Activated naive CD8-positive, alpha-beta T cell treated with anti-CD3 and anti-CD28 coated beads, Interleukin-2, amount 50 U/mL, for 24 hours (primary cell): ENCODE measurements around the gene MUC13.
"Not testable (repeated sequence)": the region's sequence is repeated elsewhere in the genome, so short reads cannot be mapped to it uniquely, and the experiment has no call there.

Source experiments
- ATAC-seq: fragments of 150-1000 bp; cut with Tn5 transposase; one replicate; pipeline ENCODE4 v1.10.0; 2021
- DNase-seq: peaks from one replicate; pipeline ENCODE4 v3.0.0; 2021
- H3K27ac Mint-ChIP-seq: one replicate; pipeline ENCODE4 v1.8.0; 2021; ENCODE audit warnings: mild to moderate bottlenecking, mixed read lengths
- H3K27me3 Mint-ChIP-seq: one replicate; pipeline ENCODE4 v1.8.0; 2021; ENCODE audit warnings: mixed read lengths
- H3K36me3 Mint-ChIP-seq: one replicate; pipeline ENCODE4 v1.8.0; 2021; ENCODE audit warnings: low read depth, mixed read lengths
- H3K4me1 Mint-ChIP-seq: one replicate; pipeline ENCODE4 v1.8.0; 2021; ENCODE audit warnings: mixed read lengths
- H3K4me3 Mint-ChIP-seq: one replicate; pipeline ENCODE4 v1.8.0; 2021; ENCODE audit warnings: mild to moderate bottlenecking, moderate library complexity, mixed read lengths
- H3K9me3 Mint-ChIP-seq: one replicate; pipeline ENCODE4 v1.8.0; 2021; ENCODE audit warnings: mixed read lengths

MUC13 gene

GRCh38 chr3:124963755-124964154 lies 29.2 kb upstream of the MUC13 start:
- ATAC-seq (no peak), DNase-seq (no peak)
- Mint-ChIP-seq H3K27ac (no peak overlapping the region), H3K4me1 (no peaks in the 10 kb centered on the region), H3K4me3 (no peak overlapping the region), H3K9me3 (no peaks in the 10 kb centered on the region), H3K36me3 (no peaks in the 10 kb centered on the region), H3K27me3 (peaks cover 2% of the 10 kb centered on the region)

- Mint-ChIP-seq H3K27me3 (peaks cover 2% of the 10 kb centered on the region), H3K4me1 (no peaks in the 10 kb centered on the region), H3K4me3 (no peak overlapping the region), H3K36me3 (no peaks in the 10 kb centered on the region), H3K9me3 (no peaks in the 10 kb centered on the region), H3K27ac (no peak overlapping the region)
- DNase-seq (no peak), ATAC-seq (no peak)
Measured at GRCh38 chr3:124962403-124962940, 27.9 kb upstream of the MUC13 start.

GRCh38 chr3:124960698-124961097 lies 26.1 kb upstream of the MUC13 start:
- Mint-ChIP-seq H3K27ac (no peak overlapping the region), H3K9me3 (peaks cover 4% of the 10 kb centered on the region), H3K36me3 (no peaks in the 10 kb centered on the region), H3K4me3 (no peak overlapping the region), H3K27me3 (peaks cover 7% of the 10 kb centered on the region), H3K4me1 (no peaks in the 10 kb centered on the region)
- ATAC-seq (no peak), DNase-seq (no peak)

GRCh38 chr3:124960105-124960504 lies 25.6 kb upstream of the MUC13 start:
- Mint-ChIP-seq H3K27ac (no peak overlapping the region), H3K27me3 (peaks cover 7% of the 10 kb centered on the region), H3K4me3 (no peak overlapping the region), H3K36me3 (no peaks in the 10 kb centered on the region), H3K9me3 (peaks cover 4% of the 10 kb centered on the region), H3K4me1 (no peaks in the 10 kb centered on the region)
- DNase-seq (no peak), ATAC-seq (no peak)

GRCh38 chr3:124957951-124958350 lies 23.4 kb upstream of the MUC13 start:
- not testable (repeated sequence) for H3K9me3 Mint-ChIP-seq, H3K27me3 Mint-ChIP-seq, DNase-seq, H3K4me1 Mint-ChIP-seq, ATAC-seq, H3K36me3 Mint-ChIP-seq, H3K27ac Mint-ChIP-seq, H3K4me3 Mint-ChIP-seq

GRCh38 chr3:124952282-124952855 lies 17.8 kb upstream of the MUC13 start:
- Mint-ChIP-seq H3K4me1 (no peaks in the 10 kb centered on the region), H3K27me3 (peaks cover 6% of the 10 kb centered on the region), H3K9me3 (peaks cover 4% of the 10 kb centered on the region), H3K27ac (no peak overlapping the region), H3K4me3 (no peak overlapping the region), H3K36me3 (no peaks in the 10 kb centered on the region)
- DNase-seq = no peak
- no peak for ATAC-seq

- no peak for DNase-seq
- peaks cover 2% of the 10 kb centered on the region for H3K27me3 Mint-ChIP-seq
- no peaks in the 10 kb centered on the region for H3K36me3 Mint-ChIP-seq
- no peak overlapping the region for H3K27ac Mint-ChIP-seq
- H3K4me1 Mint-ChIP-seq = no peaks in the 10 kb centered on the region
- no peak overlapping the region for H3K4me3 Mint-ChIP-seq
- peaks cover under 1% of the 10 kb centered on the region for H3K9me3 Mint-ChIP-seq
- no peak for ATAC-seq
Measured at GRCh38 chr3:124951511-124952281, 17.1 kb upstream of the MUC13 start.

GRCh38 chr3:124950026-124950425 lies 15.5 kb upstream of the MUC13 start:
- DNase-seq (no peak), ATAC-seq (no peak)
- Mint-ChIP-seq H3K4me3 (no peak overlapping the region), H3K4me1 (no peaks in the 10 kb centered on the region), H3K27ac (no peak overlapping the region), H3K36me3 (no peaks in the 10 kb centered on the region), H3K9me3 (no peaks in the 10 kb centered on the region), H3K27me3 (peaks cover 4% of the 10 kb centered on the region)

GRCh38 chr3:124942613-124943012 lies 8.1 kb upstream of the MUC13 start:
- no peak overlapping the region for H3K27ac Mint-ChIP-seq
- no peak for ATAC-seq

GRCh38 chr3:124941771-124942170 lies 7.2 kb upstream of the MUC13 start:
- peaks cover 6% of the 10 kb centered on the region for H3K27me3 Mint-ChIP-seq
- no peak overlapping the region for H3K4me3 Mint-ChIP-seq
- DNase-seq (no peak), ATAC-seq (no peak)
- no peak overlapping the region for H3K27ac Mint-ChIP-seq
- H3K4me1 Mint-ChIP-seq = no peaks in the 10 kb centered on the region
- H3K9me3 Mint-ChIP-seq = no peaks in the 10 kb centered on the region
- no peaks in the 10 kb centered on the region for H3K36me3 Mint-ChIP-seq

More at GRCh38 chr3:124942613-124943012, 8.1 kb upstream of the MUC13 start:
- Mint-ChIP-seq H3K4me3 (no peak overlapping the region), H3K4me1 (no peaks in the 10 kb centered on the region), H3K9me3 (no peaks in the 10 kb centered on the region), H3K36me3 (no peaks in the 10 kb centered on the region), H3K27me3 (peaks cover 3% of the 10 kb centered on the region)
- no peak for DNase-seq

- H3K36me3 Mint-ChIP-seq = no peaks in the 10 kb centered on the region
Measured at GRCh38 chr3:124939661-124940060, 5.1 kb upstream of the MUC13 start.

GRCh38 chr3:124938896-124939295 lies 4.3 kb upstream of the MUC13 start:
- H3K27me3 Mint-ChIP-seq = peaks cover 3% of the 10 kb centered on the region
- H3K4me3 Mint-ChIP-seq = no peak overlapping the region
- ATAC-seq (no peak), DNase-seq (no peak)
- no peaks in the 10 kb centered on the region for H3K36me3 Mint-ChIP-seq
- H3K4me1 Mint-ChIP-seq = no peaks in the 10 kb centered on the region
- no peaks in the 10 kb centered on the region for H3K9me3 Mint-ChIP-seq
- H3K27ac Mint-ChIP-seq = no peak overlapping the region

More at GRCh38 chr3:124939661-124940060, 5.1 kb upstream of the MUC13 start:
- DNase-seq (no peak), ATAC-seq (no peak)
- peaks cover 3% of the 10 kb centered on the region for H3K27me3 Mint-ChIP-seq
- no peaks in the 10 kb centered on the region for H3K9me3 Mint-ChIP-seq
- no peak overlapping the region for H3K4me3 Mint-ChIP-seq
- no peak overlapping the region for H3K27ac Mint-ChIP-seq
- H3K4me1 Mint-ChIP-seq = no peaks in the 10 kb centered on the region

GRCh38 chr3:124937049-124937448 lies 2.5 kb upstream of the MUC13 start:
- H3K27me3 Mint-ChIP-seq = peaks cover 5% of the 10 kb centered on the region
- no peak for DNase-seq
- H3K4me3 Mint-ChIP-seq = no peak overlapping the region
- no peaks in the 10 kb centered on the region for H3K36me3 Mint-ChIP-seq
- no peaks in the 10 kb centered on the region for H3K4me1 Mint-ChIP-seq
- no peak for ATAC-seq
- H3K27ac Mint-ChIP-seq = no peak overlapping the region
- no peaks in the 10 kb centered on the region for H3K9me3 Mint-ChIP-seq

GRCh38 chr3:124935794-124936542 lies 1.4 kb upstream of the MUC13 start:
- H3K27ac Mint-ChIP-seq = no peak overlapping the region
- H3K27me3 Mint-ChIP-seq = peaks cover 5% of the 10 kb centered on the region
- H3K4me3 Mint-ChIP-seq = no peak overlapping the region
- H3K36me3 Mint-ChIP-seq = no peaks in the 10 kb centered on the region
- H3K4me1 Mint-ChIP-seq = no peaks in the 10 kb centered on the region
- ATAC-seq (no peak), DNase-seq (no peak)
- H3K9me3 Mint-ChIP-seq = no peaks in the 10 kb centered on the region

- Mint-ChIP-seq H3K36me3 (no peaks in the 10 kb centered on the region), H3K9me3 (no peaks in the 10 kb centered on the region), H3K27ac (no peak overlapping the region), H3K4me1 (no peaks in the 10 kb centered on the region), H3K27me3 (peaks cover 8% of the 10 kb centered on the region), H3K4me3 (no peak overlapping the region)
- no peak for DNase-seq
- ATAC-seq = no peak
Measured at GRCh38 chr3:124935264-124935663, 713 bp upstream of the MUC13 start.
